Mucosa of descending colon (tissue), 3 donors: Measurements from ENCODE around the gene RBM34. TPM values are rescaled to one million over a fixed set of nuclear protein-coding genes. Genes with fewer than 3 reads are reported as not detected.
A peak's percentile ranks its signal among the peaks of the same experiment; 100 is the strongest.
"Not testable (repeated sequence)": the region's sequence is repeated elsewhere in the genome, so short reads cannot be mapped to it uniquely, and the experiment has no call there.

Source experiments
- ATAC-seq: fragments of 200-7000 bp; cut with Tn5 transposase; one replicate; pipeline ENCODE4 v1.9.1; 2020; ENCODE audit warnings: mild to moderate bottlenecking, moderate library complexity
- DNase-seq, 3 donors: peaks; one replicate each; pipeline ENCODE4 v3.0.0-alpha.2; 2020
- H3K36me3 ChIP-seq: fragments of 200-600 bp; one replicate; pipeline ENCODE4 v1.8.0; 2021; ENCODE audit warnings: low read depth, mild to moderate bottlenecking
- H3K4me1 ChIP-seq: fragments of 200-600 bp; one replicate; pipeline ENCODE4 v1.8.0; 2021; ENCODE audit warnings: low read depth, mild to moderate bottlenecking
- H3K4me3 ChIP-seq: fragments of 200-600 bp; one replicate; pipeline ENCODE4 v1.8.0; 2021; ENCODE audit warnings: mild to moderate bottlenecking
- H3K9me3 ChIP-seq: fragments of 200-600 bp; one replicate; pipeline ENCODE4 v1.8.0; 2021; ENCODE audit warnings: mild to moderate bottlenecking
- intact Hi-C, 2 donors: fragments of 100-400 bp; cut with DNase I in 1 of 2; cut with micrococcal nuclease in 1 of 2; formaldehyde crosslinking; loops; one replicate each; pipeline versions ENCODE4 v1.11.0 to v1.11.1; 2022; cut with DNase I, micrococcal nuclease
- long read RNA-seq, 2 donors: library from polyadenylated mRNA; unstranded; transcript quantifications; one replicate each; pipeline ENCODE4 v2.0.0, GENCODE V29; 2019 to 2021
- total RNA-seq, 3 donors: library from RNA; stranded (reverse); fragmentation: NEBNext Ultra II Directional in 2 of 3; extraction: Animal tissue kit (Norgen Biotek cat#: 25700) in 2 of 3; gene quantifications; one replicate each; pipeline versions ENCODE4 v1.2.1 to v1.2.4, GENCODE V29; 2021 to 2023
- TF ChIP-seq, protein P1 (sequence below): fragments of 200-600 bp; IDR thresholded peaks from one replicate; pipeline ENCODE4 v1.8.0; 2022; ENCODE audit warnings: antibody characterized with exemption, mild to moderate bottlenecking
- donor health status: DM: no; HTN: no; CAD: no; lungs with moderate emphysema.
- donor health status: DM: no; HTN: no; CAD: no.
- donor health status: DM: no; HTN: yes; CAD: no.

The RBM34 gene, protein sequence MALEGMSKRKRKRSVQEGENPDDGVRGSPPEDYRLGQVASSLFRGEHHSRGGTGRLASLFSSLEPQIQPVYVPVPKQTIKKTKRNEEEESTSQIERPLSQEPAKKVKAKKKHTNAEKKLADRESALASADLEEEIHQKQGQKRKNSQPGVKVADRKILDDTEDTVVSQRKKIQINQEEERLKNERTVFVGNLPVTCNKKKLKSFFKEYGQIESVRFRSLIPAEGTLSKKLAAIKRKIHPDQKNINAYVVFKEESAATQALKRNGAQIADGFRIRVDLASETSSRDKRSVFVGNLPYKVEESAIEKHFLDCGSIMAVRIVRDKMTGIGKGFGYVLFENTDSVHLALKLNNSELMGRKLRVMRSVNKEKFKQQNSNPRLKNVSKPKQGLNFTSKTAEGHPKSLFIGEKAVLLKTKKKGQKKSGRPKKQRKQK
- 10 to 100 TPM; 54.7 to 58.5 (median 55.3) TPM for total RNA-seq
- long read RNA-seq, donor 1, transcript RBM34-201 (11 exons, 2,054 nt) = major isoform, 24 of 30 reads
- long read RNA-seq, donor 1, partial matches to known transcripts = 1 of 30 reads
- long read RNA-seq, donor 1, other reads (novel, unspliced or antisense) = 4 of 30 reads
- long read RNA-seq, donor 2, transcript RBM34-201 (11 exons, 2,054 nt) = major isoform, 10 of 24 reads
- long read RNA-seq, donor 2, partial matches to known transcripts = 7 of 24 reads
- long read RNA-seq, donor 2, other reads (novel, unspliced or antisense) = 5 of 24 reads

DNA sequence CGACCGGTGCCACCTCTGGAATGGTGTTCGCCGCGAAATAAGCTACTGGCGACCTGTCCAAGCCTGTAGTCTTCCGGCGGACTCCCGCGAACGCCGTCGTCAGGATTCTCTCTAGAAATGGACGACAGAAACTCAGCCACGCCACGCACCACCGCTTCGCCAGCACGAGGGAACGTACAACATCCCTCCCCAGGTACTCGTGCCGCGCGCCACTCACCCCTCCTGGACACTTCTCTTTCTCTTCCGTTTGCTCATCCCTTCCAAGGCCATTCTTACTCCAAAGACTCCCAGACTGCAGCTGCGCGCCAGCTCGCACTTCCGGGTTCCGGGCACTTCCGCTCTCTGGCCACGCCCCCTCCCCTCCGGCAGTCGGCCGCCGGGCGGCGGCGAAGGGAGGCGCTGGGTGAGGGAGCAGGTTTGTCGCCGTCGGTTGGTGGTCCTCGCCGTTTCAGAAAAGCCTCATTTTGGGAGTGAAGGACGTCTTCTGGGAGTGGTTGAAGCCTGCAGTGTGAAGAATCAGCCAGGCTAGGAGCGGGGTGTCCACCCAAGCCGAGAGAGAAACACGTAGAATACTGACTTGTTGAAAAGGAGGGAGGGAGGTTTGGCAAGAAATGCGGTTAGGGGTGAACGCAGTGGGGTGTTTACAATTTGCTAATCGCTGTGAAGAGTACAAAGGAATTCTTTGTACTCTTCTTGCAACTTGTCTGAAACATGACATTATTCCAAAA is at the start of gene RBM34:
Gene RBM34, minus strand, starts transcription at position 294 of the 728 bp plus-strand sequence. Its CDS starts 24 bp downstream, at position 270.
- Histone ChIP-seq H3K36me3 (no peaks in the 10 kb centered on the region), H3K4me3 (peak within 1 kb of the TSS; percentile 50), H3K9me3 (no peaks in the 10 kb centered on the region), H3K4me1 (peaks cover 18% of the 10 kb centered on the region)
- DNase-seq (peak; percentile 94 to 96 (median 95)), ATAC-seq (peak; percentile 97)
- TF ChIP-seq, protein P1, sequence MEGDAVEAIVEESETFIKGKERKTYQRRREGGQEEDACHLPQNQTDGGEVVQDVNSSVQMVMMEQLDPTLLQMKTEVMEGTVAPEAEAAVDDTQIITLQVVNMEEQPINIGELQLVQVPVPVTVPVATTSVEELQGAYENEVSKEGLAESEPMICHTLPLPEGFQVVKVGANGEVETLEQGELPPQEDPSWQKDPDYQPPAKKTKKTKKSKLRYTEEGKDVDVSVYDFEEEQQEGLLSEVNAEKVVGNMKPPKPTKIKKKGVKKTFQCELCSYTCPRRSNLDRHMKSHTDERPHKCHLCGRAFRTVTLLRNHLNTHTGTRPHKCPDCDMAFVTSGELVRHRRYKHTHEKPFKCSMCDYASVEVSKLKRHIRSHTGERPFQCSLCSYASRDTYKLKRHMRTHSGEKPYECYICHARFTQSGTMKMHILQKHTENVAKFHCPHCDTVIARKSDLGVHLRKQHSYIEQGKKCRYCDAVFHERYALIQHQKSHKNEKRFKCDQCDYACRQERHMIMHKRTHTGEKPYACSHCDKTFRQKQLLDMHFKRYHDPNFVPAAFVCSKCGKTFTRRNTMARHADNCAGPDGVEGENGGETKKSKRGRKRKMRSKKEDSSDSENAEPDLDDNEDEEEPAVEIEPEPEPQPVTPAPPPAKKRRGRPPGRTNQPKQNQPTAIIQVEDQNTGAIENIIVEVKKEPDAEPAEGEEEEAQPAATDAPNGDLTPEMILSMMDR = no peak
- intact Hi-C loops = no loop called here

DNA sequence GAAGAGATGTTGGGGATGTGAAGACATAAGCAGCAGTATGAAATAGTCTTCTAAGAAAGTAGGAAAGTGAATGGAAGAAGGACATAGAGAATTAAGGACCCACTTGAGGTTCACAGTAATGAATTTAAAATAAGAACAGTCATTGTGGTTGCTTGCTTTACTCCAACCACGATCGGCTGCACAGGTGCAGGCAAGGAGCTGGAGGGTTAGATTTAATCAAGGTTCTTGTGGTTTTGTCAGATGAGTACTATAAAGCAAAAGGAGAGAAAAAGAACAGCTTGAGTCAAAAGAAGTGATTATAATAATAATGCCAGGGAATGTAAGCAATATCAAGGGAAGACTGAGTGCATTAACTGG is 46.1 kb upstream of the RBM34 start:
- ATAC-seq = no peak
- Histone ChIP-seq H3K36me3 (no peaks in the 10 kb centered on the region), H3K9me3 (no peaks in the 10 kb centered on the region), H3K4me1 (no peaks in the 10 kb centered on the region), H3K4me3 (no peak overlapping the region)
- DNase-seq = no peak
- TF ChIP-seq, protein P1 = no peak
- intact Hi-C loops = no loop called here

DNA sequence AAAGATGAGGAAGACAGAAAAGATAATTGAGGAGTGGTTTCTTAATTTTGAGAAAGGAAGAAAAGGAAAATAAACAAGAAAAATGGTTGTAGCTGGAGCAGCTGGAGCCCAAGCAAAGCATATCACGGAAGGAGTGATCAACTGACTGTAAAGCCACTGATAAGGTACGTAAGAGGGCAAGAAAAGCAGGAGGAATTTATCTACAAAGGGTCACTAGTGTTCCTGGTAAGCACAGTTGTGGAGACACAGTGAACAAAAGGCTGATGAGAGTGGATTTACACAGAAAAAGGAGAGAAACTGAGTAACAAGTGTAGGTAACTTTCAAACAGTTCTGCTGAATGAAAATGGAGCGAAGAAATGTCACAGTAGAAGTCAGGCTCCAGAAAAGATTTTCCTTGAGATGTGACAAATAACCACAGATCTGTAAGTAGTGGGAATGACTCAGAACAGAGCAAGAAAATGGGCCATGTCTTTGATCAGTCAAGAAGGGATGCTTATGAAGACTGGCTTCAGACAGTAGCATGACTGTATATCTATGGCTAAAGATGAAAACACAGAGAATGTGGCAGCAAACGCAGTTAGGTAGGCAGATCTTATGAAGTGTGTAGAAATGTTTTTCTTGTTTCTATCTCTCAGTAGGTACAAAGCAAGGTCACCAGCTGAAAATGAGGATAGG is 45.6 kb upstream of the RBM34 start:
- Histone ChIP-seq H3K9me3 (no peaks in the 10 kb centered on the region), H3K4me1 (no peaks in the 10 kb centered on the region), H3K36me3 (no peaks in the 10 kb centered on the region), H3K4me3 (no peak overlapping the region)
- DNase-seq = no peak
- TF ChIP-seq, protein P1 = no peak
- intact Hi-C loops = no loop called here
- no peak for ATAC-seq

DNA sequence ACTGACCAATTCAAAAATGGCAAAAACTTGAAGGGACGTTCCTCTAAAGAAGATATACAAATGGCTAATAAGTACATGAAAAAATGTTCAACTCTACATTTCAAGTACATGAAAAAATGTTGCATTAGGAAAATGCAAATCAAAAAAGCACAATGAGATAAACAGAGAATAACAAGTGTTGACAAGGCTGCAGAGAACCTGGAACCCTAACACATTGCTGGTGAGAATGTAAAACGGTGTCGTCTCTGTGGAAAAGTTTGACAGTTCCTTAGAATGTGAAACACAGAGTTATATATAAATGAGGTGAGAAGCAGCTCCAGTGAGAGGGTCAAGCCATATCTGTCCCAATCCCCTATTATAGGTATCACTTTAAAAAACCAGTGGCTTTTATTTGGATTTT is 44.6 kb upstream of the RBM34 start:
- Histone ChIP-seq H3K36me3 (no peaks in the 10 kb centered on the region), H3K4me1 (no peaks in the 10 kb centered on the region), H3K9me3 (no peaks in the 10 kb centered on the region), H3K4me3 (no peak overlapping the region)
- TF ChIP-seq, protein P1 = no peak
- DNase-seq (no peak), ATAC-seq (no peak)
- intact Hi-C loops = no loop called here

DNA sequence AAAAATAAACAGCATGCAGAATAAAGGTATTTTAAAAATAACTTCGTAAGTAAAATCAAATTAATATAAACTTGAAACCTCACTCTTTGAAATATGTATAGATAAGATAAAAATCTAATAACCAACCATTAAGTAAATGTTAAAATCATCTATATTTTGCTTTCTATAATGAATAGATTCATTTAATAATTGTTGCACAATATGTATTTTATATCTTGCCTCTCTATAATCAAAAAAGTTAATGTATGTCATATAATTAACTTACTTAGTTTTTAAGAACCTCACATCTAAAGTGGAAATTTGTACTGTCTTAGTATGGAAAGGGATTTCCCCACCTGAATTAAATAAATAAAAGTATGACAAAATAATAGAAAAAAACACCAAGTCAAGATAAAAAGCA is 42.4 kb upstream of the RBM34 start:
- TF ChIP-seq, protein P1 = no peak

DNA sequence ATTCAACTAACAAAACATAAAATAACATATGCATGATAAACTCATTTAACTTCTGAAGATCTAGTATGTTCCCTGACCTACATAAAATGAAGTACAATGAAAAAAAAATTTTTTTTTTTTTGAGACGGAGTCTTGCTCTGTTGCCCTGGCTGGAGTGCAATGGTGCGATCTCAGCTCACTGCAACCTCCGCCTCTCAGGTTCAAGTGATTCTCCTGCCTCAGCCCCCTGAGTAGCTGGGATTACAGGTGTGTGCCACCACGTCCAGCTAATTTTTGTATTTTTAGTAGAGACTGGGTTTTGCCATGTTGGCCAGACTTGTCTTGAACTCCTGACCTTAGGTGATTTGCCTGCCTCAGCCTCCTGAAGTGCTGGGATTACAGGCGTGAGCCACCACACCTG is 41.4 kb upstream of the RBM34 start:
- H3K36me3 ChIP-seq, H3K4me3 ChIP-seq, ATAC-seq, H3K9me3 ChIP-seq, intact Hi-C loops, H3K4me1 ChIP-seq, DNase-seq: not testable (repeated sequence)

More for the DNA sequence above, 42.4 kb upstream of the RBM34 start:
- H3K9me3 ChIP-seq = no peaks in the 10 kb centered on the region
- DNase-seq (no peak), ATAC-seq (no peak)
- H3K36me3 ChIP-seq = no peaks in the 10 kb centered on the region
- no peak overlapping the region for H3K4me3 ChIP-seq
- intact Hi-C loops = no loop called here
- no peaks in the 10 kb centered on the region for H3K4me1 ChIP-seq
